Neuron (in vitro differentiated cells): ENCODE measurements around the gene NPB.

ENCODE experiments used
- H2AFZ ChIP-seq: one replicate; pipeline ENCODE4 v1.6.1; 2013; ENCODE audit warnings: low read depth, mild to moderate bottlenecking, inconsistent platforms, low read length, moderate library complexity
- H3K27me3 ChIP-seq: one replicate; pipeline ENCODE4 v1.6.1; 2013; ENCODE audit warnings: low read length; ENCODE audit not compliant: insufficient read depth
- H3K36me3 ChIP-seq: one replicate; pipeline ENCODE4 v1.6.1; 2013; ENCODE audit warnings: low read length; ENCODE audit not compliant: insufficient read depth
- H3K4me1 ChIP-seq: one replicate; pipeline ENCODE4 v1.6.1; 2013; ENCODE audit warnings: low read length; ENCODE audit not compliant: insufficient read depth
- H3K4me3 ChIP-seq: 2 replicates; pipeline ENCODE4 v1.5.1; 2013; ENCODE audit warnings: mild to moderate bottlenecking, low read length, moderate library complexity
- H3K9me3 ChIP-seq: one replicate; pipeline ENCODE4 v1.6.1; 2013; ENCODE audit warnings: low read length

The NPB gene

DNA sequence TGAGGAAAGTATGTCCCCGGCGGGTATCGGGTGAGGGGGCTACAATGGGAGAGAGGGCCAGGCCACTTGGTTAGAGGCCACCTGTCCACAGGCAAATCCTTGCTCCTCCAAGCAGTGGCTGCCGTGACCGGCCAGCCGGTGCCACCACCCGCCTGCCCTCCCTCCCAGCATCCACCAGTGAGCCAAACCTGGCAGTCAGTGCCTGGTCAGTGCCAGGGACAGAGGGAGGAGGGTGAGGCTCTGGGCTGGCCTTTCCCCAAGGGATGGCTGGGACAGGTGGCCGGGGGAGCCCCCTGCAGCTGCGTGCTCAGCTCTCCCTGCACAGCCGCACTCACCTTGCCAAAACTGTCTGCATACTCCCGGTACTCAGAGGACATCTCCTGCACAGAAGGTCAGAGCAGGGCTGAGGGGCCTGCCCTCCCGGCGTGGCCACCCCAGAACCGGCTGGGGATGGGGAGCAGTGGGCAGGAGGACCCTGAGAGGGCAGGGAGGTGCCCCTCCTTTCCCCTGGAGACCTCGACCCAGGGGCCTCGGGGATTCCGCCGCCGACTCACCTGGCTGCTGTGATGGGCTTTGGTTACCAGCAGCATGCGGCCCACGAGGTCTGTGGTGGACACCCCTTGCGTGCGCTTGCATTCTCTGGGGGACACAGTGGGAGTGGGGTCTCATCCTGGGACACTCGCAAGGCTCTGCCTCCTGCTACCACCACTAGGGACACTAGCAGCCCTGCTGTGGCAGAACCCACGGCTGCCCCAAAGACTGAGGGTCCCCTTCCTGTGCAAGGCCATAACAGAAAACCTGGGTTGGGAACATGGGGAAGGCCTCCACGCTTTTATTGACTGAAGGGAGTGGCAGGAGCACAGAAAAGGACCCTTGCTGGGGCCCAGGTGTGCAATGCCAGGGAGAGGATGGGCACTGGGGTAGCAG, 5.4 kb downstream of the NPB start:
- H3K4me1 ChIP-seq = peaks cover 11% of the 10 kb centered on the region
- H3K27me3 ChIP-seq = no peaks in the 10 kb centered on the region
- H3K4me3 ChIP-seq = no peak overlapping the region
- no peaks in the 10 kb centered on the region for H3K9me3 ChIP-seq
- H3K36me3 ChIP-seq = peaks cover 28% of the 10 kb centered on the region
- H2AFZ ChIP-seq = no peak overlapping the region

GRCh38 chr17:81908793-81909192, 6.8 kb downstream of the NPB start:
- Histone ChIP-seq H3K4me1 (peaks cover 11% of the 10 kb centered on the region), H2AFZ (no peak overlapping the region), H3K4me3 (no peak overlapping the region), H3K27me3 (no peaks in the 10 kb centered on the region), H3K9me3 (no peaks in the 10 kb centered on the region), H3K36me3 (peaks cover 41% of the 10 kb centered on the region)

GRCh38 chr17:81909231-81909630, 7.2 kb downstream of the NPB start:
- no peaks in the 10 kb centered on the region for H3K27me3 ChIP-seq
- no peak overlapping the region for H3K4me3 ChIP-seq
- no peak overlapping the region for H2AFZ ChIP-seq
- H3K9me3 ChIP-seq = no peaks in the 10 kb centered on the region
- H3K36me3 ChIP-seq = peaks cover 45% of the 10 kb centered on the region
- H3K4me1 ChIP-seq = peaks cover 11% of the 10 kb centered on the region

GRCh38 chr17:81909966-81910839, 8.2 kb downstream of the NPB start:
- Histone ChIP-seq H3K4me1 (peaks cover 11% of the 10 kb centered on the region), H3K27me3 (no peaks in the 10 kb centered on the region), H3K4me3 (peak overlapping the region; percentile 77), H3K36me3 (peaks cover 53% of the 10 kb centered on the region), H2AFZ (peak overlapping the region; percentile 9), H3K9me3 (no peaks in the 10 kb centered on the region)

- H3K4me3 ChIP-seq = peak overlapping the region; percentile 77
- peak overlapping the region; percentile 9 for H2AFZ ChIP-seq
- H3K4me1 ChIP-seq = peaks cover 11% of the 10 kb centered on the region
- no peaks in the 10 kb centered on the region for H3K9me3 ChIP-seq
- H3K27me3 ChIP-seq = no peaks in the 10 kb centered on the region
- H3K36me3 ChIP-seq = peaks cover 56% of the 10 kb centered on the region
Observed at GRCh38 chr17:81910840-81911276, 8.8 kb downstream of the NPB start.

- peak within 1 kb of the TSS; percentile 77 for H3K4me3 ChIP-seq
- peaks cover 11% of the 10 kb centered on the region for H3K4me1 ChIP-seq
- peaks cover 56% of the 10 kb centered on the region for H3K36me3 ChIP-seq
- H3K27me3 ChIP-seq = no peaks in the 10 kb centered on the region
- H2AFZ ChIP-seq = peak within 1 kb of the TSS; percentile 9
- no peaks in the 10 kb centered on the region for H3K9me3 ChIP-seq
Observed at GRCh38 chr17:81911277-81911961, 9.4 kb downstream of the NPB start, which contains the start of gene PCYT2. TSS of gene PCYT2 (minus strand) at chr17:81911399. CDS start at chr17:81911355, 44 bp downstream.

GRCh38 chr17:81911969-81912368, 9.9 kb downstream of the NPB start:
- Histone ChIP-seq H3K4me3 (no peak overlapping the region), H2AFZ (no peak overlapping the region), H3K4me1 (peaks cover 15% of the 10 kb centered on the region), H3K36me3 (peaks cover 55% of the 10 kb centered on the region), H3K27me3 (no peaks in the 10 kb centered on the region), H3K9me3 (no peaks in the 10 kb centered on the region)

DNA sequence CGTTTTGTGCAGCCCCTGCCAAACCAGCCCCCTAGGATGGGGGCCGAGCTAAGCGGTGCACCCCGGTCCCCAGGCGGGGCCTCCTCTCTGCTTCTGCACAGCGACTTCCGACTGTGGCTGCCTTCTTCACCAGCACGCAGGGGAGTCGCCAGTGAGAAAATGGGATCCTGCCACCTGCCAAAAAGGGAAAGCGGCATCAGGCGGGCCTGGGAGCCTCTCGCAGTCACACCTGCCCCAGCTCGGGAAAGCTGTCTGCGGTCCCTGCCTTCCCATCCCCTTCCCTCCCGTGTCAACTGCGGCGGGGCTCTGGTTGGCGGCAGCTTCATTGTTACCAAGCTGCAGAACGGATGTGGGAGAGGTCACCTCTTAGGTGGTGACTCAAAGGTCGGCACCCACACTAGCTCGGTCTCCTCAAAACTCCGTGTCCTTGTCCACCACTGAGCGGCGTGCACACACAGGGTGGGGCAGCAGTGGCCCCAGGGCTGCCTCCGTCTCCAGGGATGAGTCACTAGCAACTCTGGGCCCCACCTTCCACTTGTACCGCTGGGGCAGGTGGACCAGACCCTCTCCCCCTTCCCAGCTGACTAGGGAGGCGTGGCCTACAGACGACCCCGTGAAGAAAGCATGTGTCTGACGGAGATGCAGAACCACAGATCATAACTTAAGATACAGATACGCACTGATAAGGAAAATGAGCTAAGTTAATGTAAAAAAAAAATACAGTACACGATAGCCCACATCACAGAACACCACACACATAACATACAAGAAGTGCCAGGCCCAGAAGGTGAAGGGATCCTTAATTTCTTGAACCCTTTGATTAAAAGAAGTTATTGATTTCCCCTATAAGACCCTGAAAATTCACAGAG, 10.6 kb downstream of the NPB start:
- Histone ChIP-seq H3K4me1 (peaks cover 20% of the 10 kb centered on the region), H2AFZ (no peak overlapping the region), H3K36me3 (peaks cover 49% of the 10 kb centered on the region), H3K9me3 (no peaks in the 10 kb centered on the region), H3K4me3 (no peak overlapping the region), H3K27me3 (no peaks in the 10 kb centered on the region)

- Histone ChIP-seq H3K4me3 (no peak overlapping the region), H3K36me3 (peaks cover 42% of the 10 kb centered on the region), H2AFZ (no peak overlapping the region), H3K27me3 (no peaks in the 10 kb centered on the region), H3K9me3 (no peaks in the 10 kb centered on the region), H3K4me1 (peaks cover 24% of the 10 kb centered on the region)
Observed at GRCh38 chr17:81913394-81914102, 11.5 kb downstream of the NPB start.

- no peaks in the 10 kb centered on the region for H3K9me3 ChIP-seq
- H3K27me3 ChIP-seq = no peaks in the 10 kb centered on the region
- H3K36me3 ChIP-seq = peaks cover 39% of the 10 kb centered on the region
- H3K4me3 ChIP-seq = no peak overlapping the region
- peaks cover 24% of the 10 kb centered on the region for H3K4me1 ChIP-seq
- no peak overlapping the region for H2AFZ ChIP-seq
Observed at GRCh38 chr17:81914103-81914850, 12.2 kb downstream of the NPB start.

GRCh38 chr17:81915331-81915730, 13.3 kb downstream of the NPB start:
- H3K9me3 ChIP-seq = no peaks in the 10 kb centered on the region
- H3K4me1 ChIP-seq = peaks cover 16% of the 10 kb centered on the region
- H3K4me3 ChIP-seq = no peak overlapping the region
- H3K27me3 ChIP-seq = no peaks in the 10 kb centered on the region
- H3K36me3 ChIP-seq = peaks cover 39% of the 10 kb centered on the region
- H2AFZ ChIP-seq = no peak overlapping the region
